Subcutaneous adipose tissue (tissue), 4 donors: ENCODE results near the gene COPB2. TPM values are rescaled to one million over a fixed set of nuclear protein-coding genes. Genes with fewer than 3 reads are reported as not detected.

Source experiments
- CTCF ChIP-seq: fragments of 450-650 bp; IDR thresholded peaks from one replicate; pipeline ENCODE4 v1.5.1; 2016; ENCODE audit warnings: low read depth, mild to moderate bottlenecking, control low read depth, antibody characterized with exemption, moderate library complexity
- total RNA-seq, 4 donors: library from RNA; depleted of rRNA; stranded (reverse); fragments of >200 nt; gene quantifications; one replicate each; pipeline ENCODE4 v1.1.0, GENCODE V29; 2016

COPB2 gene
- total RNA-seq, 4 donors from 2014 or later, result 83.0 to 108 (median 106) TPM

DNA sequence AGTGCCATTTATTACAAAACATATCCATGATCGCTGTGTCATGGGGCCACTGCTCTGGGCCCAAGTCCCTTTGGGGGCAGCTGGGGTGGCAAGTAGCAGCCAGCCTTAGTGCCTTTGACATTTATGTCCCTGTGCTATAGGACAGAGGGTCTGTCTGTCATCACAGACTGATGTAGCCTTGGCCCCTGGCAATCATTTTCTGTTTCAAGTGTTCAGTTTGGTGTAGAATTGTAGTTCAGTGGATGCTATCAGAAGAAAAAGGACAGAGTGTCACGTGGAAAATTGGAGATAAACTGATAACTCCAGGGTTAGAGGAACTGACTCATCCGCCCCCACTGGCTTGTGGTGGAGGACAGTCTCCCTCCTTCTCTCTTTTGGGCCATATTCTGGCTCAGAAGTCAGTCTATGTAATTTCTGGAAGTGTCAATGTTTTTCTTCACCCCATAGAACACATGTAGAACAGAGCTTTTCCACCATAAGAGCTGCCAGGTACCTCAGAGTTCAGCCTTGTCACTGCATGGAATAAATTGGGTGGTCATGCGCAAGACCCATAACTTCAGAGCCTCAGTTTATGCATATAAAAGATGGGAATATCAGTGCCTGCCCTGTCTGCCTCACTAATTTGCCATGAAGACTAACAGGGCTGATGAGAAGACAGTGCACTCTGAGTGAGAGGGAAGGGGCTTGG is 50.1 kb downstream of the COPB2 start:
- no peak for TF ChIP-seq CTCF

DNA sequence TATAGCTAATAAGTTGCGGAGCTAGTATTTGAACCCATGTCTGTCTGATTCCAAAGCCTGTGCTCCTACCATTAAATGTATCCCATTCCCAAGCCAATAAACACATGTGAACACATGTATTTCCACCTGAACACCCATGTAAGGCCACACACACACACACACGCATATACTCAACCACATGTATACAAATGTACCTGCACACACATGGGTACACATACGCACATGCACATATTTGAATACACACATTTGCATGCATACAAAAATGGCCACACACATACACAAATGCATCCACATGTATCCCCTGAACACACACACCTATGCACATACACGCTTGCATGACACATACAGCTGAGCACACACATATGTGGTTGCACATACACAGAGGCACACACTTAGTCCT is 51.0 kb downstream of the COPB2 start:
- no peak for TF ChIP-seq CTCF

GRCh38 chr3:139332092-139332491 is 57.4 kb downstream of the COPB2 start:
- no peak for TF ChIP-seq CTCF

- TF ChIP-seq CTCF, result no peak
These were observed 60.0 kb downstream of the COPB2 start for GRCh38 chr3:139329364-139329850.

GRCh38 chr3:139328356-139328755 is 61.1 kb downstream of the COPB2 start:
- TF ChIP-seq CTCF, result no peak

DNA sequence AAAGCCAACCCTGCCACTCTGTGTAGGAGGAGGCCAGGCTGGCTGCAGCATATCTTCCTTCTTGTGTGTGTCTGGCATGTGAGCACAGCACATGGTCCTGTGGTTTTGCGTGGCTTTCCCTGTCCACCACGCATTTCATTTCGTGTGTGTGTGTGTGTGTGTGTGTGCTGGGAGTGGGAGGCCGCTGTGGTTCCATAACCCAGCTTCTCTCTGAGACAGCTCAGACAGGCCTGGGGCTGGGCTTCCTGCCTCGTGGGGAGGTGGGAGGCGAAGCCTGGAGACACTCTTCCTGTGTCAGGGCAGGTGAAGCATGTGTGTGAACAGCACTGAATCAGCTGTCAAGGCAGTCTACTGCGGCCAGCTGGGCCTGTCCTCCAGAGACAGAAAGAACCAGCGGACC is 61.6 kb downstream of the COPB2 start:
- TF ChIP-seq CTCF, result no peak

DNA sequence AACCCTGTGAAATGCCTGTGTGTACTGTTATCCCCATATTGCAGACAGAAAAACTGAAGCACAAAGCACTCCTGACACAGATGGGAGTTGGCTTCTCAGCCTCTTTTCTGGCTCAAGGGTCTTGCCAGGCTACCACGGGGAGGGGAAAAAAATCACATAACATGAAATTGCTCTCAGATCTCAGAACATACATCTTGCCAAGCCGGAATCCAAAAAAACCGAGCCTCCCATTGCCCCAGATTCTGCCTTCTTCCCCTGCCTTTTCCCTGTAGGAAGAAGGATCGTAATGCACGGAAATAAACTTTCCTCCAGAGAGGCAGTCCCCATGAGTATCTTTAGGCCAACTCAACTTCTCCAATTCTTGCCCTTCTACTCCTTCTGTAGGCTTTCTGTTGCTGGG is 62.2 kb downstream of the COPB2 start:
- no peak for TF ChIP-seq CTCF
